NB4 (cell line): ENCODE measurements around the gene KCNIP4.

Experiments used
- TF ChIP-seq, protein P1 (sequence below): IDR thresholded peaks from one replicate; pipeline ENCODE4 v1.5.1; 2012; ENCODE audit warnings: low read depth, low read length
- TF ChIP-seq, protein P2 (sequence below): IDR thresholded peaks from 2 replicates; pipeline ENCODE4 v1.6.1; 2011; ENCODE audit warnings: low read depth, low read length

DNA sequence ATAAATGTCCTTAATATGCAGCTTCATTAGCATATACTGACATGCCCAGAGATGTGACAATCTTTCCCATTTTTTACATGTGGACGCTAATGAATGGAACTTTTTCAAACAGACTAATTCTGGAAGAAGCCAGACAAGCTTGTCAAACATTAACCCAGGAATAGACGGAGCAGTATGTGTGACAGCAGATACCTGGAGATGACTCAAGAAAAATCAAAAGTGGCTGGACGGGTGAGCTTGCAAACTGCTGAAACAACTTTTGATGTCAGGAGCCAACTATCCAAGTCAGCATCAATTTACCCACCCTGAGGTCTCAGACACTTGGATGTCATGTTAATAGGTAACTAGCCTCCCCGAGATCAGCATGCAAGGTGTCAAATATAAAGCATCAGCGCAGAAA lies 1065.3 kb downstream of the KCNIP4 start:
- TF ChIP-seq, protein P1, sequence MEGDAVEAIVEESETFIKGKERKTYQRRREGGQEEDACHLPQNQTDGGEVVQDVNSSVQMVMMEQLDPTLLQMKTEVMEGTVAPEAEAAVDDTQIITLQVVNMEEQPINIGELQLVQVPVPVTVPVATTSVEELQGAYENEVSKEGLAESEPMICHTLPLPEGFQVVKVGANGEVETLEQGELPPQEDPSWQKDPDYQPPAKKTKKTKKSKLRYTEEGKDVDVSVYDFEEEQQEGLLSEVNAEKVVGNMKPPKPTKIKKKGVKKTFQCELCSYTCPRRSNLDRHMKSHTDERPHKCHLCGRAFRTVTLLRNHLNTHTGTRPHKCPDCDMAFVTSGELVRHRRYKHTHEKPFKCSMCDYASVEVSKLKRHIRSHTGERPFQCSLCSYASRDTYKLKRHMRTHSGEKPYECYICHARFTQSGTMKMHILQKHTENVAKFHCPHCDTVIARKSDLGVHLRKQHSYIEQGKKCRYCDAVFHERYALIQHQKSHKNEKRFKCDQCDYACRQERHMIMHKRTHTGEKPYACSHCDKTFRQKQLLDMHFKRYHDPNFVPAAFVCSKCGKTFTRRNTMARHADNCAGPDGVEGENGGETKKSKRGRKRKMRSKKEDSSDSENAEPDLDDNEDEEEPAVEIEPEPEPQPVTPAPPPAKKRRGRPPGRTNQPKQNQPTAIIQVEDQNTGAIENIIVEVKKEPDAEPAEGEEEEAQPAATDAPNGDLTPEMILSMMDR = no peak
- TF ChIP-seq, protein P2, sequence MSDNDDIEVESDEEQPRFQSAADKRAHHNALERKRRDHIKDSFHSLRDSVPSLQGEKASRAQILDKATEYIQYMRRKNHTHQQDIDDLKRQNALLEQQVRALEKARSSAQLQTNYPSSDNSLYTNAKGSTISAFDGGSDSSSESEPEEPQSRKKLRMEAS = no peak
